HG03469 (cell line): ENCODE measurements around the gene VAV2.

Experiments used
- ATAC-seq: cut with Tn5 transposase; IDR thresholded peaks from one replicate; pipeline ENCODE4 v1.9.1; 2021; ENCODE audit warnings: mild to moderate bottlenecking, moderate library complexity, moderate number of reproducible peaks; ENCODE audit not compliant: unreplicated experiment

Gene VAV2

DNA sequence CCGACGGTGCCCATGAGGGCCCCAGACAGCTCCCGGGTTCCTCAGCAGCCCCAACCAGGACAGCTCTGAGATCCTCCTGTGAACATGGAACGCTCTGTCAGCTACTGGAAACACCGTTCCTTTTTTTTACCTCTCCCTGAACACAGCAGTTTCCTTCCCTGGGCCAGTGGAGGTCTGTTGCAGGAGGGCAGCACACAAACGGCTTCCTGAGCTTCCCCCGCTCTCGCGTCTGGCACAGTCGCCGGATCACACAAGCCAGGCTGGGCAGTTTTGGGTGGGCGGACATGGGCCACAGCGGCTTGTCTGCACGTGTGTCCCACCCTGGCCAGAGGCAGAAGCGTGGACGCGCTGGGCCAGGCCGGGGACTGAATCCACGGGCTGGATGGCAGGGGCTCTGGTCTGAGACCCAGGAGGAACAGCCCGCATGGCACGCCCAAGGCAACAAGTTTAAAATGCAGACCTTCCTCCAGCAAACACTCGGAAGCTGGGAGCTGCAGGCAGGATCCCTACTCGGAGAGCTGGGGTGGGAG lies 147.2 kb downstream of the VAV2 start:
- no peak for ATAC-seq

DNA sequence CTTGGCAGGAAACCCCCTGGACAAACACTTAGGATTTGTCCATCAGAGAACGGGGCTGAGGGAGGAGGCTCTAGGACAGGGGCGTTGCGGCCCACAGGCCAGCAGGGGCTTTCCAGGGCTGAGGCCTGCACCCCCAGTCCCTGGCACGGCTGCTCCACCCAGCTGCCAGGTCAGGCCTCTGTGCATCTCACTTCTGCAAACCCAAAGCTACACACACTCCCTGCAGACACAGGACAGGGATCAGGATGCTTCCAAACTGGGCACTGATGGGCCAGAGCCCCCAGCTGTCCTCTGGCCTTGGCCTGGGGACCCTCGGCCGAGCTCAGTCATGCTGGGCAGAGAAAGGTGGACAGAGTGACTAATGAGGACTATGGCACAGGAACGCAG lies 147.7 kb downstream of the VAV2 start:
- no peak for ATAC-seq

DNA sequence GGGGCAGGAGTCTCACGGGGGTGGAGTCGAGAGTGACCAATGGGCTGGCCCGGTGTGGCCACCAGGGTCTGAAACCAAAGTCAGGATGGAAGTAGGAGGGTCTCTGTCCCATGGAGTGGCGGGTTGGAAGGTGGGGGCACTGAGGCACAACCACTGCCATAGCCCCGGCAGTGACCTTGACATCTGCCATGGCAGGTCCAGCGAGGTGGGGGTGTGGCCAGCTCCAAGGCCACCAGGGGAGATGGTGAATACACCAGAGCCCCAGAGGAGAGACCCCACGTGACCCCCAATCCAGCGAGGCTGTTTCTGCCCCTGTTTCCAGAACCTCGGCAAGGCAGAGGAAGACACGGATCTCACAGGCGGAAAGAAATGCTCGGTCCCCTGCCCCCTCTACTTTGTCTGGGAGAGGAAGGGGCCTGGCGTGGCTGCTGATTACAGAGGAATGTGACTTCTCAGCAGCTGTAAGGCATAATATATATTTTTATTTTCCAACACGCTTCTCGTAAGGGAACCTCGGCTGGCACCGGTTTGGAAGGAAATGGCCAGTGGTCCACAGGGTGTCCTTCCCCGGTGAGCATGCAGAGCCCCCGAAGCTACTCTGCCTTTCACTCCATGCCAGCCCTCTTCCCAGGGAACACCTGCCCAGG lies 148.2 kb downstream of the VAV2 start:
- ATAC-seq = no peak

DNA sequence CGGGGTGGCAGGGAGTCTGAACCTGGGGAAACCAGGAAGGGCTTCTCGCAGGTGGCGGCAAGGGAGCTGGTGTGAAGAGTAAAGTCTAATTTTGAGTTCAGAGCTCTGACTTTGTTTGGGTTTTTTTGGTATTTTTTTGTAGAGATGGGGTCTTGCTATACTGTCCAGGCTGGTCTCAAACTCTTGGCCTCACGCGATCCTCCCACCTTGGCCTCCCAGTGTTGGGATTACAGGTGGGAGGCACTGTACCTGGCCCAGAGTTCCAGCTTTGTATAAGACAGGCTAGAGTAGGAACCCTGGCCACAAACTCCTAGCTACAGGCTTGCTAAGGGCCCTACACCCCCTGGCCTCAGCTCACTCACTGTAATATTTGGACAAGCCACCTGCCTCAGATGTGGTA lies 148.9 kb downstream of the VAV2 start:
- ATAC-seq = no peak

DNA sequence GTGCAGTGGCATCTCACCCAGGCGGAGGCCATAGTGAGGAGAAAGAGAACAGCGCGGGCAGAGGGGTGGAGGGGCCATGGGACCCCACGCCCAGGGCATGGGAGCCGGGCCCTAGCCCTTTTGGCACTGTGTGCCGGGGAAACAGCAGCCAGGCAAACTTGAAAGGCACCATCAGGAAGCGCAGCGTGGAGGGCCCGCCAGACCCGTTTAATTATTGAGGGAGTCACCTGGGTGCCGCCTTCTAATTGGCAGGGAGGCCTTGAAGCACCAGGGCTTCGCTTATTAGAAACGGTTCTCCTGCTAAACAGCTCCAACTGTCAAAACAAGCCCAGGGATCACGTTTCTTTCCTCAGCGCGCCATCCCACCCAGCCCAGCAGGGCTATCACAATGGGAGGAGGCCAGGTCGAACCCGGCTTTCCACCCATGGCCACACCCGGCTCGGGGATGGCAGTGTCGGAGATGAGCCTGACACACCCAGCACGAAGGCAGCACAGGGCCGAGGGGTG lies 149.3 kb downstream of the VAV2 start:
- ATAC-seq = no peak

DNA sequence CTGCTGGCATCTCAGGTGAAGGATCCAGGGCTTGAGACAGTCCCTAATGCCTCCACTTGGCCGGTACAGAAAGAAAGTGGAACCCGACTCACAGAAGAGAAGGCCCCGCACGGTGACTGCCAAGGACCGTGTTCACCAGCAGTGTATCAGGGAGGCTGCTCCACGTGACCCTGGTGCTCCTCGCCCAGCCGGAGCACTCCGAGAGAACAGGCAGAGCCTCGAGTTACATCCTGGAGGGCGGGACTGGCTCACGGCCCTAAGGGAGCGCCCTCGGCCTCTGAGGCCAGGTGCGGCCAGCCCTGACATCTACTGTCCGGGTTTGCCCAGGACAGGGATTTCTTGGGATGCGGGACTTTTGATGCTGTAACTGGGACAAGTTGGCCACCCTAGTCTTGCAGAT lies 149.9 kb downstream of the VAV2 start:
- ATAC-seq = no peak

DNA sequence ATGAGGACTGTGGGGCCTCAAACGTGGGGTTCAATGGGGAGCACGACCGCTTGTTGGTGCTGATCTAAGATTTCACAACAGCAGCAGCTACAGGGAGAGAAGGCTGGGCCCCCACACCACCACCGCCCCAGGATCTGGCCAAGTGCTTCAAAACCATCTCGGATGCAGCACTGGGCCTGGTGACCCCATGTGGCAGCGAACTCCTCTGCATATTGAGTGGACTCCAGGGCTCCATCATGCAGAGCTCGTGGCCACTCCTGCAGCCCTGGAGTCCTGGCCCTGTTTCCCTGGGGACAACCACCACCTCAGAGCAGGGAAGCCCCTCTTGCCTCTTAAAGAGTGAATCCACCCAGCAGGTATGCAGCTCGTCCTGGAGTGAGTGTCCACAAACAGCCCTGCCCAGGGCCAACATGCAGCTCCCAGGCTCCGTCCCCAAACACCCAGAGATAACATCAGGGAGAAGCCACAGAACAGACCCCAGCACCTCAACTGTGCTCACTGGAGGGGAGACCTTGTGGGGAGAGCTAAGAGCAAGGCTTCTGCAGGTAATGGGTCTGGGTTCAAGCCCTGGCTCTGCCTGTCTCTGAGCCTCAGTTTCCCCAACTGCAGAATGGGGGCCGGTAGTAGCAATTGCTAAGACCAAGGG lies 150.8 kb downstream of the VAV2 start:
- no peak for ATAC-seq

DNA sequence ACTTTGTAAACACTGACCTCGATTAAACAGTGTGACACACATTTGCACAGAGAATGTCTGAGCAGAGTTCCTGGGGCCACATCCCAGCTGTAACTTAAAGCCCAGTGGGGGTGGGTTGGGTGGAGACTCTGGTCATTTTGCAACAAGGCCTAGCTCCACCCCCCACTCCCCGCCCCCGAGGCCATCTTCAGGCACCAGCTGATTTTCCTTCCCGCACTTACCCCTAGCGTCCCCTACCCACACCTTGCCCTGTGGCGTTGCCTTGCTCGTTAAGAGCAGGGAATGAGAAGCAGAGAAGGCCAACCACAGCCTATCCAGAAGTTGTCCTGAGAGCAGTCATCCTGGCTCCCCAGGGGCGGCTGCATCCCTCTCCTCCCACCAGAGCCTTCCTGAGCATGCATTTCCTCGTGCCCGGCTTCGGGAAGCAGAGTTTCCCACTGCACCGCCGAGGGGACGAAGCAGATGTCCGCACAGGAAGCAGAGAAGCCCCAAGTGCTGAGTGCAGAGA lies 152.2 kb downstream of the VAV2 start:
- no peak for ATAC-seq

DNA sequence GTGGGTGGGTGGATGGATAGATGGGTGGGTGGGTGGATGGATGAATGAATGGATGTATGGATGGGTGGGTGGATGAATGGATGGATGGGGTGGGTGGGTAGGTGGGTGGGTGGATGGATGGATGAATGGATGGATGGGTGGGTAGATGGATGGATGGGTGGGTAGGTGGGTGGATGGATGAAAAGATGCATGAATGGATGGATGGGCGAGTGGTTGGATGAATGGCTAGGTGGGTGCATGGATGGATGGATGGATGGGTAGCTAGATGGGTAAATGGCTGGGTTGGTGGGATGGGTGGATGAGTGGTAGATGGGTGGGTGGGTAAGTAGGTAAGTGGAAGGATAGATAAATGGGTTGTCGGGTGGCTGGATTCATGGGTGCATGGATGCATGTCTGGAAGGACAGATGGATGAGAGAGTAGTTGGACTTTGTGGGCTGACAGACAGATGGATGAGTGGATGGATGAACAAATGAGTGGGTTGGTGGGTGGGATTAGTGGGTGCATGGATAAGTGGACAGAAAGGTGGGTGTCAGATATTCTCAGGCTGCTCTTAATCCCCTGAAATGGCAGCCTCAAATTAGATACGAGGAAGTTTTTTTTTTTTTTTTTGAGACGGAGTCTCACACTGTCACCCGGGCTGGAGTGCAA lies 153.1 kb downstream of the VAV2 start:
- no peak for ATAC-seq

DNA sequence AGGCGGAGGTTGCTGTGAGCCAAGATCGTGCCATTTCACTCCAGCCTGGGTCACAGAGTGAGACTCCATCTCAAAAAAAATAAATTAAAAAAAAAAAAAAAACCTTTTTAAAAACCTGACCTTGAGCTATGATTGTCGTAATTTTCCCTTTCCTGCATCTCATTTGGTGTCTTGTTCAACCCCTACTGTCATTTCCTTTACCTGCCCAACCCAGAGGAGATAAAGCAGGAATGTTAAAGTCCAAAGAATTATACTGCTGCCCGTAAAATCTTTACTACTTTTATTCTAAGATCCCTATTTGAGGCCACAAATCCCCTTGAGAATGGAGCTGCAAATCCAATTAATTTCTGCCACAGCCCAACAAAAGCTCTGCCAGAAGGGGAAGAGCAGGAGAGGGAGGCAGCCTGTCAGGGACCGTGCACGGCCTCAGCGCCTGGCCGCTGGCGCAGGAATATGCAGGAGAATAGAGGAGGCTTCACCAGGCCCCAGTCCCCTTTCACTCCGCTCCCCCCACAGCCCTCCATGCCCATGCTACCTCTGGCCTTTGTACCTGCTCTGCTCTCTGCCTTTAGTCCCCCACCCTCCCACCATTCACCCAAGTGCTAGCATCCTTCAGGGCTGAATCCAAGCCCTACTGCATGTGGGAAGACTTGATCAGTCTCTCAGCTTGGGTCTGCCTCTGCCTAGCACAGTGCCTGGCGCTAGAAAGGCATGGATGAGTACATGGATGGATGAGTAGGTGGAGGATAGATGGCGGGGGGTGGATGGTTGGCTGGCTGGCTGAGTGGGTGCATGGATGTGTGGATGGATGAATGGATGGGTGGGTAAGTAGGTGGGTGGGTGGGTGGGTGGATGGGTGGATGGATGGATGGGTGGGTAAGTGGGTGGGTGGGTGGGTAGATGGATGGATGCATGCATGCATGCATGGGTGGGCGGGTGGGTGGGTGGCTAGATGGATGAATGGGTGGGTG lies 154.2 kb downstream of the VAV2 start:
- no peak for ATAC-seq

DNA sequence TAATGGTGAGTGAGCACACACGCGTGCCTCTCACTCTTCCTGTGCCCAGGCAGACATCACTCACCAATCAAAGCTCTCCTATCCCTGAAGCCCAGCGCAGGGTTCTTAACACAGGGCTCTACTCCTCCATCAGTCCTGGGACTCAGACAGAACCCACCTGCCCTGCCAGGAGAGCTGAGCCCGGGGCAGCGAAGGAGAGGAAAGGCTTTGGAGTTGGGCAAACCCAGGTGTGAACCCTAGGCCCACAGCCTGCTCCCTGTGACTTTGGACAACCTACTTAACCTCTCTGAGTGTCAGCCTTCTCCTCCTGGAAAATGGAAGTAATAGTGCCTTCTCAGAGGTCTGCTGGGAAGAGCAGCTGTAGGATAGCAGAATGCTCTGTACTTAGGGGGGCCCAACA lies 155.3 kb downstream of the VAV2 start:
- no peak for ATAC-seq

DNA sequence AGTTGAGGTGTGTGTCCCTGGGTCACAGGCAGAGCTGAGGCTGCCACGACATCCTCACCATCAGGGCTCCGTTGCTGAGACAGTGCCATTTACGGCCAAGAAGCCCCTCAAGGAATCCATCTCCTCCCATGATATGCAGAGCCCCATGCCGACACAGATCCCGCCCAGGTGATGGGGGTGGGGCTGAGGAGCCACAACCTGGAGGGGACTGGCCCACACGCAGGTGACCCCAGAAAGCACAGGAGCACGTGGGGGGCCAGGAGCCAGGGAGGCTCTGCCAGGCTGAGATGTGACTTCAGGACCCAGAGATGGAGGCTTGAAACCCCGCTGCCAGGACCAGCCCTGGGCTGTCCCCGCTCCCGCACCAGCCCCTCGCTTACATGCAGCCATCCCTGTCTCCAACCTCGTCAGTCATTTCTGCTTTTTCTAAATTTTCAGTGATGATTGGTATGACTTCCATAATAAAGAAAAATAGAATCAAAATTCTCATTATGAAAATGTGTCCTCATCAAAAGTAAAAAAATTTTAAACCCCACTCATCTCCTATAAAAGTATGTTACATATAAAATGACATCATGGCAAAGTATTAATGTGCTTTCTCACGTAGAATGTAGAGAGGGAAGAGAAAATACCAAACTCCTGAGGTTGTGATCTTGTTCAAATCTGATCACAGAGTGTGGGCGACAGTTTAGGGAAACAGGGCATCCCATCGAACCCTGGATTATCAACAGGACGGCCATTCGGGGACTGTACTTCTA lies 155.9 kb downstream of the VAV2 start:
- ATAC-seq = no peak

DNA sequence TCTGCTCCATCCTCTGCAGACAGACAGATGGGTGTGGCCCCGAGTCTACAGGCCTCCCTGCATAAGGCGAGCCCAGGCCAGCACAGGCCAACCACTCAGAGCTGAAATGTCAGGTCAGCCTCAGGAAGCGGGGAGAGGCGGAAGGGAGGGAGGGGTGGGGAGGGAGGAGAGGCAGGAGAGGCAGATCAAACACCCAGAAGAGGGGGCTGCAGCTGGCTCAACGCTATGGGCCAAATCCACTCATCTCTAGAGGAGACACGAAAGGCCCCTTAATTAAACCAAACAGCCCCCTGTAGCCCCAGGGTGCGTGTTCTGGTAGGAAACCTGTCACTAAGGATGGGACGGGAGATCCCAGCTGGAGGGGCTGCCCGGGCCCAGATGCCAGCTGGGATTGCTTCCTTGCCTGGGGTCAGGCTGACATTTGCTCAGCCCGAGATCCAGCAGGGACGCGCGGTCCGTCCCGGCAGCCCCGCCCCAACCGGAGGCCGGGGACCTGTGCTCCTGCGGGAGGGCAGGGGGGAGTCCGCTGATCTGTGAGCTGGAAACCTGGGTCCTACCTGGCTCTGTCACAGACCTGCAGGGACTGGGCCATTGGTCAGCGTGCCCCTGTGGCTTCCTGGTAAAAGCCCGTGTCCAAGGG lies 156.7 kb downstream of the VAV2 start:
- ATAC-seq = no peak

DNA sequence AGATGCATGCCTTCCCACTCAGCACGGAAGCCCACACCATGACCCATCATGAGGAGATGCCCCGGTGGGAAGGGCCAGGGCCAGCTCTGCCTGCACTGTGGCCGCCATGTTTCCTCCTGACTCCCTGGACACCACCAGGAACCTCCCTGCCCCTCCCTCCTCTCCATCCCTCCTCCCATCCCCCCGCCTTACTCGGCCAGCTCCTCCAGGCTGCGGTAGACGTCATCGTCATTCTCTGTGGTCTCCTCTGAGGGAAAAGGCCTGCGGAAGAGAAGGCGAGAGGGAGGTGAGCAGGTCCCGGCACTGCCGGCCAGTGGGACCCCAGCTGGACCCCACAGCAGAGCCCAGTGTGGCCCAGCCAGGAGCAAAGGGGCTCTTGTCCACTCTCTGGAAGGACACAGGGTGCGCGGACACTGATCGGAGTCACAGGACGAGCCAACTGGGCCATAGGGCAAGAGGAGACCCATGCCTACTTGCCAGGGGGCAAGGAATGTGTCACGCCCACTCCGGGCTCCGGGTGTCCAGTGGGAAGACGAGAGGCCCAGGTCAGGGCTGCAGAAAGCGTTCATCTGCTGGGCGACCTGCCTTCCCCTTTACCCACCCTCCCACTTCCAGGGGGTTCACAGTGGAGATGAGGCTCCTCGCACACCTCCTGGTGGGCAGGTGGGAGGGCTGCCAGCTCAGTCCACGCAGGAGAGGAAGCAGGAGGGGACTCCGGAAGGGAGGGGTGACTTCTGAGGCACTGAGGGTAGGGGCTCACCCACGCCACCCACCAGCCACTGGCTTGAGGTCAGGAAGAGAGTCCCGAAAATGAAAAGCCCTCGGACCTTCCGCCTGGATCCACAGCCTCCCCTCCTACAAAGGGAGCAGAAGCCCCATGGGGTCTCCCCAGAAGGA lies 157.8 kb downstream of the VAV2 start:
- no peak for ATAC-seq

DNA sequence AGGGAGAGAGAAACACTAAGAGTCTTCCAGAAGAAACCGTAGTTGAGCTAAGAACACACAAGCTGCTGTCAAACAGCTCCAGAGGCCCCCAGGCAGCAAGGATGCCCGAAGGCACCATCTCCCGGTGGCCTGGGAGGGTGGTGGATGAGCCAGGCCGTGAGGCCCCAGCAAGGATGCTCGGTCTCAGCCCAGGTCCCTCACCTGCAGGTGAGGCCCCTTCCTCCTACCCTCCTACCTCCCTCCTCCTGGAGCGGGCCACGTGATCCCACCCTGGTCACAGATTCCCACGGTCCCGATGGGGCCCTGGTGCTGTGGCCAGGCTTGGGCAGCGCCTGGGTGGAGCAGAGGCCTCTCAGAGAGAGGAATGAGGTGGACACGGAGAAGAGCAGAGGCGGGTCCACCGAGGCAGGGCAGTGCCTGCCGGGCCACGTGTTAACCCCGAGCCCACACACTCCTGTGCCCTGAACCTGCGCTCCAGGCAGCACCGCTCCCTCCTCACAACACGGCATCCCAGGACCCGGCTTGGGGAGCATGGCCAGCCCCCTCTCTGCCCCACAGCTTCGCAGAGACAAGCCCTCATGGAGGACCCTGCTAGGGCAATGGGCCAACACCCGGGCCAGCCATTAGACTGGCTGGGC lies 158.6 kb downstream of the VAV2 start:
- no peak for ATAC-seq

DNA sequence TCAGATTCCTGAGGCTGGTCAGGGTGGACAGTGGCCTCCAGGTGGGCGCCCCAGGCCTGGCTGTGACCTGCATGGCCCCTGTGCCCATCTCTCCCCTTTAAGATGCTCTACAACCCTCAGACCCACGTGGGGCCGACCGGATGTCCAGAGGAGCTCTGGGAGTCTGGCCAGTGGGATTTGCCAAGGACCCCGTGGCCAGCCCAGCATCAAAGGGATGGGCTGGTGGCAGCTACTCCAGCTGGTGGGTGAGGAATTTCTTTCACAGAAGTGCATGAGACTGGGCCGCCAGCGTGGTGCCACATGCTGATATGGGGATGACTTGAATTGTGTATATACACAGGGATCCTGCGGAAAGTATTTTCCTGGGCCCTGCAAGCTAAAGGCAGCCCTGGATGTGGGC lies 159.2 kb downstream of the VAV2 start:
- no peak for ATAC-seq

DNA sequence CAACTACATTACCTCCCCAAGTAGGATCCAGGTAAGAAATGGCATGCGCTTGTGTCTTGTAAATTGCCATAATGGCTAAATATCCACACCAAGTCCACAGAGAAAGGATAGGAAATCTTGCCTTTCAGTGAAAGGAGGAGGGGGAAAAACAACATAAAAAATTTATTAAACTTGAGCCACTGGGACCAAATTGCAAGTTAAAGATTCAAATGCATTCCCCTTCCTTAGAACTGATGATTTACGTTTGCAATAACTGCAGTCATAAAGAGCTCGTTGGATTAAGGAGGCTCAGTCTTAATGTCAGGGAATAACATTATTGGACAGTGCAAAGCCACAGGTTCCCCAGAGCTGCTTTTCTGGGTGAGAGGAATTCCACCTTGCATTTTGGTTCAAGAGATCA lies 161.4 kb downstream of the VAV2 start:
- no peak for ATAC-seq

DNA sequence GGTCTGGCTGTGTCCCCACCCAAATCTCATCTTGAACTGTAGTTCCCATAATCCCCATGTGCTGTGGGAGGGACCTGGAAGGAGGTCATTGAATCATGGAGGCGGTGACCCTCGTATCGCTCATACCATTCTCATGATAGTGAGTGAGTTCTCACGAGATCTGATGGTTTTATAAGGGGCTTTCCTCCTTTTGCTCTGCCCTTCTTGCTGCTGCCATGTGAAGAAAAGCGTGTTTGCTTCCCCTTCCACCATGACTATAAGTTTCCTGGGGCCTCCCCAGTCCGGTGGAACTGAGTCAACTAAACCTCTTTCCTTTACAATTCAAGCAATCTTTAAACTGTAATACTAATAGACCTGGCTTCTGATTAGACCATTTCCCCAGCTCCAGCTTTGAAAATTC lies 161.8 kb downstream of the VAV2 start:
- no peak for ATAC-seq
